IMR-90 (cell line): ENCODE measurements around the gene TICAM2. TPM values are rescaled to one million over a fixed set of nuclear protein-coding genes. Genes with fewer than 3 reads are reported as not detected.

Experiments used
- ATAC-seq: fragments of 200-7000 bp; cut with Tn5 transposase; 2 replicates; pipeline ENCODE4 v1.9.1; 2020; ENCODE audit warnings: low read depth, mild to moderate bottlenecking, moderate library complexity
- BruUV-seq: library from RNA; stranded (reverse); fragments of 400-500 nt; replicated peaks from 2 replicates; lab custom pipeline; 2021; lab: Mats Ljungman, UMichigan
- CTCF ChIA-PET: fragments of 300-600 bp; formaldehyde crosslinking; extraction: SDS; loops from one replicate; lab custom pipeline; 2021; ENCODE audit warnings: antibody characterized with exemption; lab: Yijun Ruan, JAX
- POLR2A ChIA-PET: fragments of 300-600 bp; sonication (Branson Sonifier 250); formaldehyde crosslinking; loops from one replicate; lab custom pipeline; 2022; ENCODE audit warnings: antibody characterized with exemption; ENCODE audit not compliant: unreplicated experiment; lab: Charles Lee
- DNase-seq: peaks from one replicate; pipeline ENCODE4 v3.0.0; 2013
- H2AFZ ChIP-seq: replicated peaks from 2 replicates; pipeline ENCODE3; 2013; ENCODE audit warnings: low read length, mild to moderate bottlenecking; ENCODE audit not compliant: poor library complexity
- H2AK5ac ChIP-seq: 2 replicates; pipeline ENCODE4 v1.6.1; 2013; ENCODE audit warnings: low read depth, low read length, inconsistent platforms
- H2AK9ac ChIP-seq: replicated peaks from 2 replicates; pipeline ENCODE3; 2013; ENCODE audit warnings: mild to moderate bottlenecking, low read depth, low read length, moderate library complexity; ENCODE audit not compliant: poor library complexity
- H2BK120ac ChIP-seq: 2 replicates; pipeline ENCODE4 v1.6.1; 2013; ENCODE audit warnings: low read depth, low read length, inconsistent platforms
- H2BK15ac ChIP-seq: 3 replicates; pipeline ENCODE4 v1.6.1; 2013; ENCODE audit warnings: low read depth, low read length, inconsistent platforms
- H2BK20ac ChIP-seq: 2 replicates; pipeline ENCODE4 v1.6.1; 2013; ENCODE audit warnings: low read depth, mild to moderate bottlenecking, inconsistent platforms, low read length, moderate library complexity
- H2BK5ac ChIP-seq: 2 replicates; pipeline ENCODE4 v1.6.1; 2013; ENCODE audit warnings: mild to moderate bottlenecking, low read depth, low read length, inconsistent platforms; ENCODE audit not compliant: poor library complexity, severe bottlenecking
- H3K14ac ChIP-seq: replicated peaks from 2 replicates; pipeline ENCODE4 v1.6.1; 2013; ENCODE audit warnings: low read depth, low read length, inconsistent platforms
- H3K18ac ChIP-seq: 2 replicates; pipeline ENCODE4 v1.6.1; 2013; ENCODE audit warnings: low read depth, low read length, control low read depth
- H3K23ac ChIP-seq: 2 replicates; pipeline ENCODE4 v1.6.1; 2013; ENCODE audit warnings: low read depth, low read length, inconsistent platforms
- H3K27ac ChIP-seq: 2 replicates; pipeline ENCODE4 v1.5.1; 2013; ENCODE audit warnings: mild to moderate bottlenecking, control low read depth, low read length; ENCODE audit not compliant: insufficient read depth
- H3K27me3 ChIP-seq: 2 replicates; pipeline ENCODE4 v1.6.1; 2013; ENCODE audit warnings: low read length; ENCODE audit not compliant: control insufficient read depth, insufficient read depth
- H3K36me3 ChIP-seq: 2 replicates; pipeline ENCODE4 v1.6.1; 2013; ENCODE audit warnings: low read length, mixed read lengths; ENCODE audit not compliant: control insufficient read depth, insufficient read depth
- H3K4ac ChIP-seq: 2 replicates; pipeline ENCODE4 v1.6.1; 2013; ENCODE audit warnings: low read depth, low read length, inconsistent platforms
- H3K4me1 ChIP-seq: 2 replicates; pipeline ENCODE4 v1.6.1; 2013; ENCODE audit warnings: low read length, mixed read lengths; ENCODE audit not compliant: control insufficient read depth, insufficient read depth
- H3K4me2 ChIP-seq: 2 replicates; pipeline ENCODE4 v1.6.1; 2013; ENCODE audit warnings: low read depth, mild to moderate bottlenecking, control low read depth, low read length, moderate library complexity
- H3K4me3 ChIP-seq: 2 replicates; pipeline ENCODE4 v1.5.1; 2013; ENCODE audit warnings: low read depth, mild to moderate bottlenecking, control low read depth, low read length, moderate library complexity; ENCODE audit not compliant: insufficient read depth
- H3K56ac ChIP-seq: 2 replicates; pipeline ENCODE4 v1.6.1; 2013; ENCODE audit warnings: low read length, inconsistent platforms; ENCODE audit not compliant: insufficient read depth; ENCODE audit errors: extremely low read depth
- H3K79me1 ChIP-seq, 2 experiments: 2 replicates each; pipeline ENCODE4 v1.6.1; 2013; ENCODE audit warnings: low read length in 2 of 2, inconsistent platforms in 1 of 2, low read depth in 1 of 2
- H3K9ac ChIP-seq: 2 replicates; pipeline ENCODE4 v1.6.1; 2013; ENCODE audit warnings: low read depth, low read length, control low read depth
- H3K9me1 ChIP-seq: 2 replicates; pipeline ENCODE4 v1.6.1; 2013; ENCODE audit warnings: low read length, inconsistent platforms; ENCODE audit not compliant: insufficient read depth
- H3K9me3 ChIP-seq: 2 replicates; pipeline ENCODE4 v1.6.1; 2013; ENCODE audit warnings: low read length; ENCODE audit not compliant: control insufficient read depth, insufficient read depth
- H4K20me1 ChIP-seq: 2 replicates; pipeline ENCODE4 v1.6.1; 2013; ENCODE audit warnings: low read length, inconsistent platforms; ENCODE audit not compliant: insufficient read depth
- H4K5ac ChIP-seq: 2 replicates; pipeline ENCODE4 v1.6.1; 2013; ENCODE audit warnings: mild to moderate bottlenecking, low read depth, low read length, control low read depth
- H4K8ac ChIP-seq, 2 experiments: 2 replicates each; pipeline ENCODE4 v1.6.1; 2013; ENCODE audit warnings: low read depth in 2 of 2, low read length in 2 of 2, control low read depth in 1 of 2, inconsistent platforms in 1 of 2
- H4K91ac ChIP-seq: 2 replicates; pipeline ENCODE4 v1.6.1; 2013; ENCODE audit warnings: low read depth, low read length, inconsistent platforms; ENCODE audit not compliant: insufficient read depth
- BHLHE40 ChIP-seq: fragments of 150-350 bp; IDR thresholded peaks from 2 replicates; pipeline ENCODE4 v1.6.1; 2016; ENCODE audit warnings: mild to moderate bottlenecking, low read depth, low read length
- CEBPB ChIP-seq: IDR thresholded peaks from 2 replicates; pipeline ENCODE4 v1.6.1; 2012; ENCODE audit warnings: low read depth, low read length, improper control_type of control experiment
- CHD1 ChIP-seq: IDR thresholded peaks from 2 replicates; pipeline ENCODE4 v1.6.1; 2012; ENCODE audit warnings: low read depth, low read length, improper control_type of control experiment
- FOS ChIP-seq: fragments of 150-350 bp; IDR thresholded peaks from 2 replicates; pipeline ENCODE4 v1.6.1; 2016; ENCODE audit warnings: low read depth, low read length
- MAFK ChIP-seq: IDR thresholded peaks from 2 replicates; pipeline ENCODE4 v1.6.1; 2012; ENCODE audit warnings: low read depth, low read length, improper control_type of control experiment
- MAZ ChIP-seq: IDR thresholded peaks from 2 replicates; pipeline ENCODE4 v1.6.1; 2012; ENCODE audit warnings: low read depth, mild to moderate bottlenecking, low read length, improper control_type of control experiment, moderate library complexity, borderline replicate concordance
- MXI1 ChIP-seq: IDR thresholded peaks from 2 replicates; pipeline ENCODE4 v1.6.1; 2012; ENCODE audit warnings: low read depth, mild to moderate bottlenecking, low read length, moderate library complexity, borderline replicate concordance
- NFE2L2 ChIP-seq: fragments of 150-350 bp; IDR thresholded peaks from 2 replicates; pipeline ENCODE4 v1.6.1; 2016; ENCODE audit warnings: low read depth, mild to moderate bottlenecking, low read length
- POLR2A ChIP-seq: IDR thresholded peaks from 2 replicates; pipeline ENCODE4 v1.6.1; 2012; ENCODE audit warnings: mild to moderate bottlenecking, low read depth, low read length
- RAD21 ChIP-seq: IDR thresholded peaks from 2 replicates; pipeline ENCODE4 v1.6.1; 2012; ENCODE audit warnings: low read length, improper control_type of control experiment
- RCOR1 ChIP-seq: IDR thresholded peaks from 2 replicates; pipeline ENCODE4 v1.6.1; 2012; ENCODE audit warnings: mild to moderate bottlenecking, low read length, improper control_type of control experiment; ENCODE audit not compliant: insufficient replicate concordance
- RFX5 ChIP-seq: IDR thresholded peaks from 2 replicates; pipeline ENCODE4 v1.8.0; 2012; ENCODE audit warnings: low read depth, mild to moderate bottlenecking, low read length, moderate library complexity
- SMC3 ChIP-seq: fragments of 150-350 bp; IDR thresholded peaks from 2 replicates; pipeline ENCODE4 v1.6.1; 2016; ENCODE audit warnings: low read depth, mild to moderate bottlenecking, antibody characterized with exemption, low read length, moderate library complexity
- WGBS, 2 experiments: methylation state at CpG; one replicate each; pipeline versions ENCODE4 v1.1.5 to v1.1.7; 2013; ENCODE audit warnings: missing lambda C conversion rate in 2 of 2; ENCODE audit not compliant: insufficient read length in 1 of 2; ENCODE audit errors: extremely low coverage in 2 of 2; 5-methylcytosine and 5-hydroxymethylcytosine counted together
- dilution Hi-C: fragments of 300-500 bp; cut with HindIII; formaldehyde crosslinking; loops from one replicate; pipeline ENCODE4 v1.14.3; 2018; ENCODE audit warnings: low sequenced_read_pairs; ENCODE audit not compliant: unreplicated experiment
- in situ Hi-C: fragments of 300-500 bp; cut with MboI; formaldehyde crosslinking; loops from 3 replicates; pipeline ENCODE4 v1.14.3; 2019; ENCODE audit warnings: low sequenced_read_pairs, inconsistent platforms, mixed read lengths
- intact Hi-C: fragments of 100-400 bp; cut with micrococcal nuclease; formaldehyde crosslinking; loops from 2 replicates; pipeline ENCODE4 v1.10.0; 2022
- polyA plus RNA-seq, 3 experiments: library from polyadenylated mRNA; depleted of rRNA; stranded (reverse); fragments of >200 nt; gene quantifications; 2 replicates each; pipeline ENCODE4 v1.2.3, GENCODE V29; 2012; ENCODE audit warnings: low replicate concordance in 1 of 3
- total RNA-seq: library from RNA; depleted of rRNA; stranded (reverse); fragments of >200 nt; gene quantifications from 2 replicates; pipeline ENCODE4 v1.2.3, GENCODE V29; 2012
- TF ChIP-seq, protein P1 (sequence below): fragments of 150-350 bp; IDR thresholded peaks from 2 replicates; pipeline ENCODE4 v1.6.1; 2017; ENCODE audit warnings: mild to moderate bottlenecking, antibody characterized with exemption, low read length, low read depth
- TF ChIP-seq, protein P2 (sequence below): fragments of 150-350 bp; IDR thresholded peaks from 2 replicates; pipeline ENCODE4 v1.6.1; 2016; ENCODE audit warnings: low read depth, mild to moderate bottlenecking, low read length, moderate library complexity, borderline replicate concordance
- TF ChIP-seq, protein P3 (sequence below): conservative IDR thresholded peaks from 2 replicates; pipeline ENCODE4 v1.5.1; 2012; ENCODE audit warnings: mild to moderate bottlenecking, low read depth, low read length, improper control_type of control experiment

Gene TICAM2
- total and polyA plus RNA-seq, 2 of the 4 experiments (the other 2 are of a cell fraction), result 2.9 to 4.3 TPM

DNA sequence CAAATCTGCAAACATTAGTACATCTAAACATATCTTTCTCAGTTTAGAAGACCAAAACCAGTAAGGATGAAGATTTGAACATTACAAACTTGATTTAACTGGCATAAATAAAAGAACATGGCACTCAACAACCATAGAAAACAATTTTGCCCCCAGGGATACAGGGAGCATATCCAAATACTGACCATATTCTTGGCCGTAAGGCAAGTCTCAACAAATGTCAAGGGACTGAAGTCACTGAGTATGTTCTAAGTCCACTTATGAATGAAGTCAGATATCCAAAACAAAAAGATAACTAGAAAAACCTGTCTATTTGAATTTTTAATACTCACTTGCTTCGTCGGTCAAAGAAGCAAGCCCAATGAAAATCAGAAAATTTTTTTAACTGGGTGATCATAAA, 71.9 kb downstream of the TICAM2 start:
- no peak for DNase-seq
- in situ Hi-C loops, result no loop called here
- BruUV-seq, result no TSS peak

More for the DNA sequence above, 71.9 kb downstream of the TICAM2 start:
- peaks cover 11 to 38% of the 10 kb centered on the region in 2 experiments for H3K79me1 ChIP-seq
- no peak overlapping the region for H3K27ac ChIP-seq
- ATAC-seq, result no peak
- no peak overlapping the region for H2BK15ac ChIP-seq
- H3K9me1 ChIP-seq, result peaks cover 2% of the 10 kb centered on the region
- H3K4me3 ChIP-seq, result no peak overlapping the region
- H2AFZ ChIP-seq, result no peak overlapping the region
- H2BK120ac ChIP-seq, result no peak overlapping the region
- H4K8ac ChIP-seq, result no peak overlapping the region
- WGBS, 2 experiments, result 60% methylated on average over 1 of the region's 3 CpGs; no CpG with 5 or more reads in 1 of the 2 experiments
- H3K23ac ChIP-seq, result no peak overlapping the region; the same call in 1 of the 2 replicates
- H3K4ac ChIP-seq, result no peak overlapping the region
- H3K9ac ChIP-seq, result no peak overlapping the region
- intact Hi-C loops, result no loop called here
- H3K56ac ChIP-seq, result no peak overlapping the region
- H3K27me3 ChIP-seq, result no peaks in the 10 kb centered on the region
- no peak overlapping the region for H2AK5ac ChIP-seq
- TF ChIP-seq, protein P1, sequence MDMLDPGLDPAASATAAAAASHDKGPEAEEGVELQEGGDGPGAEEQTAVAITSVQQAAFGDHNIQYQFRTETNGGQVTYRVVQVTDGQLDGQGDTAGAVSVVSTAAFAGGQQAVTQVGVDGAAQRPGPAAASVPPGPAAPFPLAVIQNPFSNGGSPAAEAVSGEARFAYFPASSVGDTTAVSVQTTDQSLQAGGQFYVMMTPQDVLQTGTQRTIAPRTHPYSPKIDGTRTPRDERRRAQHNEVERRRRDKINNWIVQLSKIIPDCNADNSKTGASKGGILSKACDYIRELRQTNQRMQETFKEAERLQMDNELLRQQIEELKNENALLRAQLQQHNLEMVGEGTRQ, result no peak
- no peak for TF ChIP-seq RCOR1
- no peak for TF ChIP-seq RFX5
- no peak for TF ChIP-seq MXI1
- TF ChIP-seq RAD21, result no peak
- TF ChIP-seq, protein P2, sequence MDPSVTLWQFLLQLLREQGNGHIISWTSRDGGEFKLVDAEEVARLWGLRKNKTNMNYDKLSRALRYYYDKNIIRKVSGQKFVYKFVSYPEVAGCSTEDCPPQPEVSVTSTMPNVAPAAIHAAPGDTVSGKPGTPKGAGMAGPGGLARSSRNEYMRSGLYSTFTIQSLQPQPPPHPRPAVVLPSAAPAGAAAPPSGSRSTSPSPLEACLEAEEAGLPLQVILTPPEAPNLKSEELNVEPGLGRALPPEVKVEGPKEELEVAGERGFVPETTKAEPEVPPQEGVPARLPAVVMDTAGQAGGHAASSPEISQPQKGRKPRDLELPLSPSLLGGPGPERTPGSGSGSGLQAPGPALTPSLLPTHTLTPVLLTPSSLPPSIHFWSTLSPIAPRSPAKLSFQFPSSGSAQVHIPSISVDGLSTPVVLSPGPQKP, result no peak
- TF ChIP-seq NFE2L2, result no peak
- TF ChIP-seq SMC3, result no peak
- no peak for TF ChIP-seq CHD1
- TF ChIP-seq, protein P3, sequence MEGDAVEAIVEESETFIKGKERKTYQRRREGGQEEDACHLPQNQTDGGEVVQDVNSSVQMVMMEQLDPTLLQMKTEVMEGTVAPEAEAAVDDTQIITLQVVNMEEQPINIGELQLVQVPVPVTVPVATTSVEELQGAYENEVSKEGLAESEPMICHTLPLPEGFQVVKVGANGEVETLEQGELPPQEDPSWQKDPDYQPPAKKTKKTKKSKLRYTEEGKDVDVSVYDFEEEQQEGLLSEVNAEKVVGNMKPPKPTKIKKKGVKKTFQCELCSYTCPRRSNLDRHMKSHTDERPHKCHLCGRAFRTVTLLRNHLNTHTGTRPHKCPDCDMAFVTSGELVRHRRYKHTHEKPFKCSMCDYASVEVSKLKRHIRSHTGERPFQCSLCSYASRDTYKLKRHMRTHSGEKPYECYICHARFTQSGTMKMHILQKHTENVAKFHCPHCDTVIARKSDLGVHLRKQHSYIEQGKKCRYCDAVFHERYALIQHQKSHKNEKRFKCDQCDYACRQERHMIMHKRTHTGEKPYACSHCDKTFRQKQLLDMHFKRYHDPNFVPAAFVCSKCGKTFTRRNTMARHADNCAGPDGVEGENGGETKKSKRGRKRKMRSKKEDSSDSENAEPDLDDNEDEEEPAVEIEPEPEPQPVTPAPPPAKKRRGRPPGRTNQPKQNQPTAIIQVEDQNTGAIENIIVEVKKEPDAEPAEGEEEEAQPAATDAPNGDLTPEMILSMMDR, result no peak
- no peak for TF ChIP-seq CEBPB
- TF ChIP-seq FOS, result no peak
- no peak for TF ChIP-seq POLR2A
- TF ChIP-seq BHLHE40, result no peak
- TF ChIP-seq MAFK, result no peak
- no peak for TF ChIP-seq MAZ
- no peak overlapping the region for H3K18ac ChIP-seq
- peak overlapping the region; percentile 20 for H2BK5ac ChIP-seq
- dilution Hi-C loops, result no loop called here
- peaks cover 4% of the 10 kb centered on the region for H3K4me1 ChIP-seq
- H4K20me1 ChIP-seq, result peaks cover 50% of the 10 kb centered on the region; the same call in 1 of the 2 replicates
- ChIA-PET POLR2A (no interaction called here), CTCF (no interaction called here)
- no peak overlapping the region for H4K5ac ChIP-seq
- peaks cover under 1% of the 10 kb centered on the region; the same call in 1 of the 2 replicates for H3K36me3 ChIP-seq
- no peak overlapping the region for H3K4me2 ChIP-seq
- H4K91ac ChIP-seq, result no peak overlapping the region
- H3K9me3 ChIP-seq, result no peaks in the 10 kb centered on the region
- H2BK20ac ChIP-seq, result no peak overlapping the region
- H2AK9ac ChIP-seq, result no peak overlapping the region
- no peak overlapping the region for H3K14ac ChIP-seq
